NCI-H2196 (cell line): ENCODE data around the gene SNRPA1.
"Not testable (repeated sequence)": the region's sequence is repeated elsewhere in the genome, so short reads cannot be mapped to it uniquely, and the experiment has no call there.

ENCODE experiments used
- DNase-seq: peaks from one replicate; lab custom pipeline; 2025; ENCODE audit not compliant: unreplicated experiment; lab: John Stamatoyannopoulos, UW

Gene SNRPA1

GRCh38 chr15:101294731-101295606 is at the start of gene SNRPA1:
Gene SNRPA1 (minus strand): TSS chr15:101295248. CDS start chr15:101295178, 70 bp downstream.
- peak; percentile 92 for DNase-seq

GRCh38 chr15:101342056-101342455 is 47.0 kb upstream of the SNRPA1 start:
- DNase-seq, result no peak

GRCh38 chr15:101338502-101339057 is 43.5 kb upstream of the SNRPA1 start:
- DNase-seq, result no peak

- DNase-seq, result no peak
Measured at GRCh38 chr15:101337976-101338375, 42.9 kb upstream of the SNRPA1 start.

- DNase-seq, result not testable (repeated sequence)
Measured at GRCh38 chr15:101333907-101334789, 39.1 kb upstream of the SNRPA1 start.

GRCh38 chr15:101332061-101332467 is 37.0 kb upstream of the SNRPA1 start:
- DNase-seq, result no peak

- no peak for DNase-seq
Measured at GRCh38 chr15:101329867-101330380, 34.9 kb upstream of the SNRPA1 start.

- no peak for DNase-seq
Measured at GRCh38 chr15:101329309-101329863, 34.3 kb upstream of the SNRPA1 start.

GRCh38 chr15:101328001-101328400 is 33.0 kb upstream of the SNRPA1 start:
- no peak for DNase-seq

- DNase-seq, result no peak
Measured at GRCh38 chr15:101327147-101327740, 32.2 kb upstream of the SNRPA1 start.

GRCh38 chr15:101326462-101327146 is 31.6 kb upstream of the SNRPA1 start:
- DNase-seq, result no peak

- DNase-seq, result no peak
Measured at GRCh38 chr15:101326026-101326315, 30.9 kb upstream of the SNRPA1 start.

GRCh38 chr15:101325263-101326025 is 30.4 kb upstream of the SNRPA1 start:
- DNase-seq, result no peak

- DNase-seq, result no peak
Measured at GRCh38 chr15:101324524-101325177, 29.6 kb upstream of the SNRPA1 start.

GRCh38 chr15:101323793-101324523 is 28.9 kb upstream of the SNRPA1 start:
- DNase-seq, result no peak

GRCh38 chr15:101322854-101323477 is 27.9 kb upstream of the SNRPA1 start:
- DNase-seq, result no peak

- no peak for DNase-seq
Measured at GRCh38 chr15:101322016-101322695, 27.1 kb upstream of the SNRPA1 start.
